GM18508 (cell line): ENCODE measurements around the gene CAPN2.

Experiments used
- ATAC-seq: cut with Tn5 transposase; IDR thresholded peaks from one replicate; pipeline ENCODE4 v1.9.1; 2021; ENCODE audit warnings: moderate number of reproducible peaks; ENCODE audit not compliant: insufficient read depth, unreplicated experiment

Gene CAPN2

DNA sequence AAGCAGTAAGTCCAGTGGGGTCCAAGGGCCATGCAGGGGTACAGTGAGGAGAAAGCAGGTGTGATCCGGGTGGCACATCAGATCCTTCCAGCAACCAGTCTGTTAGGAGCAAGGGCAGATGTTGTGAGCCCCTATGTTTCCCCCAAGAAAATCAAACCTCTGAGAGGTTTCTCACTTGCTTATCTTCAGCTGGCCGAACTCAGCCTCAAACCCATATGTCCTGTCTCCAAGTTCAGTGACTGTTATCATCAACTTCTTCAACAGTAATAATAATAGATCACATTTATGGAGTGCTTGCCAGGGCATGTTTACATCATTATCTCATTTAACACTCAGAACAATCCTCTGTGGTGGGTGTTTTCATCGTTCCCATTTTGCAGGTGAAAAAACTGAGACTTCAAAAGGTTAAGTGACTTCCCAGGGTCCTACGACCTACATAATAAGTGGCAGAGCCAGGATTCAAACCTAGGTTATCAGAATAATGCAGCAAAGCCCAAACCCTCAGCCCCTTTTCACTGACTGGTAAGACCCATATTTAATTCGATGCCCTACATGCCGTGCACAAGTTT, 3.3 kb downstream of the CAPN2 start:
- ATAC-seq = no peak

DNA sequence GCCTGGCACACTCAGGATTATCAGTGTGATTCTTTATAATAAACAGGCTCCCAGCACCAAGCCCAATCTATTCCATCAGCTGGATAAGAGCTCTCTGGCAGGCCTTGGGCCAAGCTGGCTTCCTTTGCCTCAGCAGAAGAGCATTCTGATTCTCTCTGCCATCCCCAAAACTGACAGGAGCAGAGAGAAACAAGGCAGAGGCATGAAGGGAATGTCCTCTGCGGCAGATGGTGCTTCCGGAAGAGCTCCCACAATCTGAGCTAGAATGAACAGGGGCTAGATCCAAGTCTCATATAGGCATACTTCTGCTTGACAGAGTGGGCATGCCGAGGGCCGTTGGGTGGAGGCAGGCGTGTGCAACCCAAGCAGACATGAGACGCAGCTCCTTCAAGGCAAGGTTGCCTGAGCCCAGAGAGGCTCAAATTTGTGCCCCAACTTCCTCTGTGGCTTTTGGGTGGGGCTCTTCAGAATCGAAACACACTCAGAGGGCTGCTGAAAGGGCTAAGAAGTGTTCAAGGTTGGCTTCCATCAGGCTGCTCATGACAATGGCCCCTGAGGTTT, 4.0 kb downstream of the CAPN2 start:
- no peak for ATAC-seq

GRCh38 chr1:223717123-223717522, 4.8 kb downstream of the CAPN2 start:
- ATAC-seq = no peak

- ATAC-seq = no peak
Measured at GRCh38 chr1:223717695-223718363, 5.5 kb downstream of the CAPN2 start.

- ATAC-seq = no peak
Measured at GRCh38 chr1:223718850-223719249, 6.5 kb downstream of the CAPN2 start.

DNA sequence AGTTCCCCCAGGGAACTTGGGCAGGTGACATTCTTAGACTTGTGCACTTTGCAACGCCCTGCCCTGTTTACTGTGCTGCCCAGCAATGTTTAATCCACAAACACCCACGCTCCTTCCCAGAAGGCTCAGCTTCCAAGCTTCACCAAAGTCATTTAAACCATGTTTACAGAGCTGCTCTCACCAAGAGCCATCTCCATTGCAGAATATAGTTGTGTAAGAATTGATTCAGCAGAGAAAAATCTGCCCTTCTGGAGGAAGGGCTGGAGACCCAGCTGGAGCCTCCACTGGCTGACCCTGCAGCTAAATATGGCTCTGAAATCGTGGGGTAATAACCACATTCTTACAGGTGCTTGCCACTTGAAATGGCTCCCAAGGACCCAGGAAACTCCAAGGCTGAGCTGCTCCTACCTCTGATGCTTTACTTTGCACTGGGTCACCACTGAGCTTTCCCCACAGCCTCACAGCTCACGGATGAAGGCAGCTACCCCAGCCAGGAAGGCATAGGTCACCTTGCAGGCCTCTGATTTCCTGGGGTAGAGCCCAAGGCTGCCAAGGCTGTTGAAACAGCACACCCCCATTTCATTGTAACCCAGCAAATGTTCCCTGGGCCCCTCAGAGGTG, 8.7 kb downstream of the CAPN2 start:
- ATAC-seq = no peak

GRCh38 chr1:223721658-223722607, 9.6 kb downstream of the CAPN2 start:
- ATAC-seq = no peak

GRCh38 chr1:223723351-223723904, 11.1 kb downstream of the CAPN2 start:
- no peak for ATAC-seq

DNA sequence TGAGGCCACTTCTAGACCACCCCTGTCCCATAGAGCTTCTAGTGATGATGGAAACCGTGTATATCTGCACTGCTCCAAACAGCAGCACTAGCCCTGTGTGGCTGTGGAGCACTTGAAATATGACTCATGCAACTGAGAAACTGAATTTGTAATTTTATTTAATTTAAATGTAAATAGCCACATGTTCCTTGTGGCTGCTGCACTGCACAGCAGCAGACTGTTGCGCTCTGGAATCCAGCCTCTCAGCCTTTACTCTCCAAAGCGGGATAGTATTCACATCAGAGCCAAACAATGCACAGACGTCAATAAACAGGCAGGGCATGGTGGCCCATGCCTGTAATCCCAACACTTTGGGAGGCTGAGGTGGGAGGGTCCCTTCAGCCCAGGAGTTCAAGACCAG, 12.0 kb downstream of the CAPN2 start:
- ATAC-seq = no peak

GRCh38 chr1:223725578-223725977, 13.2 kb downstream of the CAPN2 start:
- no peak for ATAC-seq

- peak; percentile 89 for ATAC-seq
Measured at GRCh38 chr1:223726380-223727001, 14.2 kb downstream of the CAPN2 start.

DNA sequence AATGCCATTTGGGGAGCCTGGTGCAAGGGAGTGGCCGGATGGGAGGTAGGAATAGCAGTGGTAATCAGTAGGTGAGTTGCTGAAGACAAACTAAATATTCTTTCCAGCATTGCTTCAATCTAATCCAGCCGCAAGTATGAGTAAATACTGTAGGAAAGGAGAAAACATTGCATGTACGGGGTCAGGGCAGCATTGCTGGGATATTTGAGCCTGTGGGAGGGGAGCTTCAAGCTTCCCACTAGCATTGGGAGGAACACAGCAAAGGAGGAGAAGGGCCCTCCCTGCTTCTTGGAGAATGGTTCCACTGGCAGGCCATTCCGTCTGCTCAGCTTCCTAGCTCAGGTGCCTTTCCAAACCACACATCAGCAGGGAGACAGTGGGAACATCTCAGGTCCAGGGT, 15.2 kb downstream of the CAPN2 start:
- no peak for ATAC-seq

- no peak for ATAC-seq
Measured at GRCh38 chr1:223729906-223730305, 17.6 kb downstream of the CAPN2 start.

GRCh38 chr1:223730479-223731132, 18.3 kb downstream of the CAPN2 start:
- ATAC-seq = no peak

DNA sequence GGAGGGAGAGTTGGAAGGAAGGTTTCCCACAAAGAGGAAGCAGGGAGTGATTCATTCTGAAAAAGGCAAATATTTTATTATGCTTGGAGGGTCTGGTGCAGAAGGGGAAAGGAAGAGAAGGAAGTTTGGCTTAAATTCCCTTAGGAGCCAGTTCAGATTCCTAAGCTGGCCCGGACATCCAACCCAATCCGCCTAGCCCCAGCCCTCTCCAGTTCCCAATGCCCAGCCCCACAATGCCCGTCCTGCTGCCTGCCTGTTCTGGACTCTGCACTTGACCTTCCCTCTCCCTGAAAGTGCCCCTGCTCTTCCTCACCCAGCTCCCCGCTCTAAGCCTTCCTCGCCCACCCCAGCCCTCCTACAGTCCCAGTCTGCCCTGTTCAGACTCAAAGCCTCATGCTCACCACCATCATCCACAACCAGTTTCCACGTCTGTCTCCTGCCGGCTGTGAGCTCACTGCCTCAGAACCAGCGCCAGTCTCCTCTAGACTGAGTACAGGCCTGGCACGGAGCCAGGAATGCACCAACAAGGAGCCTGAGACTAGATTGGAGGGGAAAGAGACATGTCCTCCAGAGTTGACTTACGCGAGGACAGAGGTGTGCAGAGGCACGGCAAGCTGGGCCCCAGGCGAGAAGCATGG, 18.9 kb downstream of the CAPN2 start:
- ATAC-seq = no peak

DNA sequence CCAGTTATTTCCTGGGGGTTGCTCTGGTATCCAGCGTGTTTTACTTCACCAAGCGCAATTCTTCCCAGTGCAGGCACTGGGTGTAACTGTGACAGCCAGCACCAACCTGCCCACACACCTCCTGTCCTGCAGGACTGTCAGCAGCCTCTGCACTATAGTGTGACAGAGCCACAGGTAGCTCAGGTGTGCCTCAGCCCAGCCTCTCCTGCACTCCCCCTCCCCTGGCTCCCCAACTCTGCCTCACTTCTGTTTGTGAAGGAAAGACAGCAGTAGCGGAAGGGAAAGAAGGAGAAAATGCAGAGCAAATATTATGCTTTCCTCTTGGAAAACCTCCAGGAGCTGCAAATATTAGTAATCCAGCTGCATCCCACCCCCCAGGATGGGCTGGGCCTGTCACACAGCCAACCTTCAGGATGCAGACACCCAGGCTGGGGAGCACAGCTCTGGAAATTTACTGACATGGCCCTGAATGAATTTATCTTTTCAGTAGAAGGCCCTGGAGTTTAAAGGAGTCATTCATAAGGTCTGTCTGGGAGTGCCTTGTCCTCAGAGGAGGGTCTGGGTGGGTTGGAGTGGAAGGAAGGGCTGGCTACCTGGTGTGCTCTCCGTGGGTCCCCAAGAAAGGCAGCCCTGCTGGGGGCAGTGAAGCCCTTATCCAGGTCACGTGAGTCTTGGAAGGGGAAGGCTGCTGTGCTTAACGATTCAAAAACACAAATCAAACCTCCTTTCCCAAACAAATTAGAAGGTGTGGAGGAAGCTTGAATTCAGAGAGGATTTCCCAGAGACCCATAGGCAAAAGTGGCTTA, 20.9 kb downstream of the CAPN2 start:
- no peak for ATAC-seq

DNA sequence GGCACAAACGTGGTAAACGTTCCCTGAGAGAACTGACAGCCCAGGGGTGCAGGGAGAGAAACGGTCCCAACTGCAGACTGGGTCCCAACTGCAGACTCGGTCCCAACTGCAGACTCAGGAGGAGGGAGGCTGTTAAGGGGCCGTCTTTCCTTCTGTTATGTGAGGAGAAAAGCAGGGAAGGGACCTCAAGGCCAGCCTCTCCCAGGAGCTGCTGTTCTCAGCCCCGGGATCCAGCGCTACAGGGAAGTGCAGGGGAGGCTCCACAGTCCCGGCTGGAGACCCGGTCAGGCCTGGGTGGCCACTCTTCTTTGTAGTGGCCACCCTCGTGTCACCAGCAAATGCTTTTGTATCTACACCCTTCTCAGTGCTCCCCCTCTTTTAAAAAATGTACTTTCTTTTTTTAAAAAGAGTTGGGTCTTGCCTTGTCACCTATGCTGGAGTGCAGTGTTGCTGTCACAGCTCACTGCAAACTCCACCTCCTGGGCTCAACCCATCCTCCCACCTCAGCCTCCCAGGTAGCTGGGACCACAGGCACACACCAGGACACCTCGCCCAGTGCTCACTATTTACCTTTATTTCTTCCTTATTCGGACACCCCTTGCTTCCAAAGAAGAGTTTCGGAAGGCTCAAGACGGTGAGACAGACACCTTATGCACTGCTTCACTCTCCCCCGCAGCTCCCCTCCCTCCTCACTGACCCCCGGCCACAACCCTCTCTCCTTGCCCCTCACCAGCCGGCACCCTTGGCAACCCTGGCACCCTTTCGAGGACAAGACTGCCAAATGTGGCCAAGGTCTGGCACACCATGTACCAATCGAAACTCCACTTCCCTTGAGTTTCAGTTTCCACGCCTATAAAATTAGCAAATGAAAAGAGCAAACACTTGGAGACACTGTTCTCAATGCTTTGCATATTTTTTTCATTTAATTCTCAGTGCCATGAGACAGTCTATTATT, 21.8 kb downstream of the CAPN2 start:
- ATAC-seq = no peak
